HG03439 (cell line): ENCODE results near the gene BLCAP.

Experiments
- ATAC-seq: cut with Tn5 transposase; IDR thresholded peaks from one replicate; pipeline ENCODE4 v1.9.1; 2021; ENCODE audit warnings: mild to moderate bottlenecking, moderate library complexity; ENCODE audit not compliant: unreplicated experiment

BLCAP gene

DNA sequence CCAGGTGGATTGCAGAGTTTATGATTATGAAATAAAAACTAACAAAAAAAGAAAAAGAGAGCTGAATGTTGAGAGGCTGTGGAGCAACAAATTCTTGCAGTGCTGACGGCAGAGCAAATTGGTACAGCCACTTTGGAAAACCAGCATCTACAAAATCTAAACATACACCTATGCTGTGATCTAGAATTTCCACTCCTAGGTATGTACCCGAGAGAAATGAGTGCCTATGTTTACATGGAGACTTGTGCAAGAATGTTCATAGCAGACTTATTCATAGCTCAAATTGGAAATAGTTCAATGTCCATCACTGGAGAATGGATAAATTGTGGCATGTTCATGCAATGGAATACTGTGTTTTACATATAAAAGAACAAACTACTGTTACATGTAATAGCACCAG is 3.0 kb upstream of the BLCAP start:
- no peak for ATAC-seq

DNA sequence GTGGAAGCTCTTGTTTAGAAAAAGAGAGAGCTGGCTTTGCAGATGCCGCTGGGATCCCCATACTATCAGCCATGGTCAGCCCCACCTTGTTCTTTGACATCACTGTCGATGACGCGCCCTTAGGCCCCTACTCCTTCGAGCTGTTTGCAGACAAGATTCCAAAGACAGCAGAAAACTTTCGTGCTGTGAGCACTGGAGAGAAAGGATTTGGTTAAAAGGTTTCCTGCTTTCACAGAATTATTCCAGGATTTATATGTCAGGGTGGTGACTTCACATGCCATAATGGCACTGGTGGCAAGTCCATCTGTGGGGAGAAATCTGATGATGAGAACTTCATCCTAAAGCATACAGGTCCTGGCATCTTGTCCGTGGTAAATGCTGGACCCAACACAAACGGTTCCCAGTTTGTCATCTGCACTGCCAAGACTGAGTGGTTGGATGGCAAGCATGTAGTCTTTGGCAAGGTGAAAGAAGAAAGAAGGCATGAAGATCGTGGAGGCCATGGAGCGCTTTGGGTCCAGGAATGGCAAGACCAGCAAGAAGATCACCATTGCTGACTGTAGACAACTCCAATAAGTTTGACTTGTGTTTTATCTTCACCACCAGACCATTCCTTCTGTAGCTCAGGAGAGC is 2.4 kb upstream of the BLCAP start:
- ATAC-seq, result no peak

DNA sequence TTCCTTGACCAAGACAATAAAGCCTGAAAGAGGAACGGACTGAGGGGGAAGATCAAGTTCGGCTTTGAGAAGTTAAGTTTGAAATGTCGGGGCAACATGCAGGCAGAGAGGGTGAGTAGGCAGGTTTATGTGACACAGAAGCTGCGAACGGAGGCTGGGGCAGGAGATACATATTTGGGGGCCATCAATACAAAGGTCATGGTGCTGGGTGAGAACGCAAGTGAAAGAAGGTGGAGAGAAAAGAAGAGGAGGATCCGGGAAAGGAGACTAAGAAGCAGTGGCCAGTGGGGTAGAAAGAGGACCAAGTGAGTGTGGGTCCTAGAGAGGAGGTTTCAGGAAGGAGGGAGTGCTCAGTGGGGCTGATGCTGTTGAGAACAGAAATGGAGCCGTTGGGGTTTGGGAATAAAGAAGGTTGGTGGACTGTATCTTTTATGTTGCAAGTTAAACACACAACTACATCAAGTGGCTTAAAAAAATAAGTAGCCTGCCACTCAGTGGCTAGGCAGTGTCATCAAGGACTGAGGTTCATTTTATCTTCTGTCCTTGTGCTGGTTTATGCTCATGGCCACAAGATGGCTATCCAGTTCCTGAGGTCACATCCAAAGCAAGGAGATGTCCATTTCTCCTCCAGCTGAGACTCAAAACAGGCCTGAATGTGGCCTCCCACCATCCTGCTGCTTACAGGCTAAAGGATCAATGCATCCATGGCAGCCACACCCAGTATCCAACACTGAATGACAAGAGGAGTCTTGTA is 1.7 kb upstream of the BLCAP start:
- ATAC-seq, result no peak

DNA sequence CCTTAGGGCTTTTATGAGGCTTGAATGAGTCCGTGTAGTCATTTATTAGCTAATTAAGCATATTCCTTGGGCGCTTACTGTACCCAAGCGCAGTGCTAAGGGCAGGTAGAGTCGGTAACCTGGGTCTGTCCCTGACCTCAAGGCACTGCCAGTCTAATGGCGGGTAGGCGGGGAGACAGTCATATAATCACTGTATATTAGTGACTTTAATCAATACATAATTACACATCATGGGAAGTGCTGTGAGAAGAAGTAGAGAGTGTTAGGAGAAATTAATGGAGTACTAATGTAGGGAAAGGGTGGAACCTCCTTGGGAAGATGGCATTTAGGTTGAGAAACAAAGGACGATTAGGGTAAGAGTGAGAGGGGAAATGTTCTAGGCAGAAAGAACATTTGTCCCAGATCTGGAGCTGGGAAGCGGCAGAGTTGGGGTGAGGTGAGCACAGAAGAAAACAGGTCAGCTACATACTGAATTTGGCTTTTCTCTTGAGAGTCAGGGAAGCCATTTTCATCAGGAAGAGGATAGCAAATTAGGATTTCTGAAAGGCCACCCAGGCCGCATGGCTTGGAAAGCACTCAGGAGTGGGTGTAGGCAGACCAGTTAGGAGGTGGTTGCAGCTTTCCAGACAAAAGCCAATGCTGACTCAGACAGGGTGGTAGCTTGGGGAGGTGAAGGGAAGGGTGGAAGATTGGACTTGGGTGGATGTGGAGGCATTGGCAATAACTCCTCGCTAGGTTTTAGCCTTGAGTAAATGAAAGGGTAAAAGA is 954 bp upstream of the BLCAP start:
- no peak for ATAC-seq

DNA sequence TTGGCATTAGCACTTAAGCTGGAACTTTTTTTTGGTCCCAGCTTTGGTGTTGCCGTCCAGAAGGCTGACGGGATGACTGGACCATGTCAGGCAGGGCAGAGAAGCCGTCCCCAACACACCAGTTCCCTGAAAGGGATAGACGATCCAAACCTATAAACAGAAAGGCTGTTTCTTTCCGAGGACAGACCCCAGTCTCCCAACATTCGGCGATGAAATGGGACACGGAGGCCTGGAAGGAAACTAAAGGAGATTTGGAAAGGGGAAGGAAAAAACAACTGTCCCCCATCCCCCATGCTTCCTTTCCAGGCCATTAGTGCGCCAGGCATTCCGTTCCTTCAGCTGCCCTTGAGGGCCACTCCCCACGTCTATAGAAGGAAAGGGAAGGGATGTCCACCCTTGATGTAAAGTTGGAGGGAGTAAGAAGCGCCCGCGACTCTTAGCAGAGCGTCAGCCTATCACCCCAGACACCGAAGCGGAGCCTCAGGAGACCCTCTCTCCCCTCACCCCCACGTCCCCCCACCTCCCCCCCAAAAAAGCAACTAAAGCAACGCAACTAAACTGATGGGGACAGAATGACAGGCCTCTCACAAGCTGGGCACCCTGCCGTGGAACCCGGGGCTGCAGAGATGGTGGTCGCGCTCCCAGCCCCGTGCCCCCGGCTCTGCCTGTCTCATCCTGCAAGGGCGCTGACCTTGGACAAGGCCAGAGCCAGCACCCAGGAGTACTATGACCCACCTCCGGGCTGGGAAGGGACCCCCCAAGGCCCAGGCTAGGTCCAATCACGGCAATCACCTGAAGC is 638 bp downstream of the BLCAP start:
- no peak for ATAC-seq

DNA sequence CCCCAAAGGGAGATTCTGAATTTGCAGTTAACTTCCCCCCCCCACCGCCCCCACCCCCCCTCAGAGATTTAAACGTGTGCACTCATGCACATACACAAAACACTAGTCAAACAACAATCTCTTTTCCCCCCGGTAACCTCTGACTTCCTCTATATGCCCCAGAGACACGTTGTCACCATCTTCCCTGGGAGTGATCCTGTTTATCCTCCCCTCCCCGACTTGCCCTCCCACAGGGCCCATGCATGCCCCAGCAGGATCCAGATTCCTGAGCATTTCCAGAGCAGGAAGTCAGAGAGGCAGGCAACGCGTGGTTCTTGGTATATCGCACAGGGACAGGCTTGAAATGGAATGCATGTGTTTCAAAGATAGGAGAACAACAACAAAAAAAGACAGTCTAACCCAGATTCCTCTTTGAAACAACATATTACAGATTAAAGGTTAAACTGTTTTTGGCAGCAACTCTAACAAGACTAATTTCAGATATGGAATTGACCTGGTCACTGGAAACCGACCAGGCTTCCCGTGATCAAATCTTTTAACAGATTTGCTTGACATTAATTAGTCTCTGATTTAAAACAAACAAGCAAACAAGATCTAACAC is 1.3 kb downstream of the BLCAP start:
- no peak for ATAC-seq

DNA sequence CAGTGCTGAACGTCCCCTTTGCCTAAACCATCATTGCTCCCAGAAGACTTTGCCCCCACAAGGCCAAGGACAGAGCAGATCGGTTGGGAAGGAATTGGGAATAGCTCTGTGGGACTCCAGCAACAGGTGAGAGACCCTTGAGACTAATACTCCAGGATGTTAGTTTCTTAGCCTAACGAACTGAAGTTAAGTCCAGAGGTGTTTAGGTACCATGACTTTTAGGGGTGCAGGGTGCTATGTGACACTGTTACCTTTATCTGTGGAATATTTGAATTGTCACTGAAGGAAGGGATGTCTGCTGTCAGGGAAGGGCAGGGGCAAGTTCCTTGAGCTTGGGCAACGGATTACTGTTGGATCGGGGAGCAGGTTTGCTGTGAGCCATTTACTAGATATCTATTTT is 1.9 kb downstream of the BLCAP start:
- ATAC-seq, result no peak

DNA sequence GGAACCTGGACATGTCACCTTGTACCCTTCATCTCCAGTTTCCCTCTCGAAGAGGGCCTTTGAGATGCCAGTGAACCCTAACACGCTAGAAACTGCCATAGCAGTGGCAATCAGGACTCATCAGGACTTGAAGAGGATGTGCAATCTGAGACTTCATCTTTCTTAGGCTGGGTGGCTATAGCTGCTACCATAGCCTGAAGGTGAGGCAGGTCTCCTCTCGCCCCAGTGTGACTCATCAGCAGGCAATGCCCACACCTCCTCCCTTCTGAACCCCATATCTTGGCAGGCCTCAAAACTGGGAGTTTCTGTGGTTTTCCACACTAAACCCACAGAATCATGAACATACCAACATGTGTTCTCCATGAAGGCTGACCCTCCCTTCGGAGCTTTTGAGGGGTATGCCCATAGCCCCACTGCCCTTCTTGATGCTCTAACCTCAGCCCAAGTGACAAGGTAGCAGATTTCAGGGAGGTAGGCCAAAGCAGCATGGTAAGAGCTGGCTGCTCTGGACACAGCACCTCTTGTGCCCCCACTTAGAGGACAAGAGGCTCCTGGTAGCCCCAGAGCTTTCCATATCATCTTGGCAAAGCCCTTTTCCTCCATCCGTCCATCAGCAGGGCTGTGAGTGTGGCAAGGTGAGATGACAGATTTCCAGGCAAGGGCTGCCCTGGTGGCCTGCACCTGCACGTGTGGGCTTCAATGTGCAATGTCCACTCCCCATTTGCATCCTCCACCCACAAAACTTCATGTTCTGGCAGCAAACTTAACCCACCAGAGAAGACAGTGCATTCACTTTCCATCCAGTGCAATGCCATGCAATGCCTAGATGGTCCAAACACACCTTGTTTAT is 2.6 kb downstream of the BLCAP start:
- ATAC-seq, result no peak

DNA sequence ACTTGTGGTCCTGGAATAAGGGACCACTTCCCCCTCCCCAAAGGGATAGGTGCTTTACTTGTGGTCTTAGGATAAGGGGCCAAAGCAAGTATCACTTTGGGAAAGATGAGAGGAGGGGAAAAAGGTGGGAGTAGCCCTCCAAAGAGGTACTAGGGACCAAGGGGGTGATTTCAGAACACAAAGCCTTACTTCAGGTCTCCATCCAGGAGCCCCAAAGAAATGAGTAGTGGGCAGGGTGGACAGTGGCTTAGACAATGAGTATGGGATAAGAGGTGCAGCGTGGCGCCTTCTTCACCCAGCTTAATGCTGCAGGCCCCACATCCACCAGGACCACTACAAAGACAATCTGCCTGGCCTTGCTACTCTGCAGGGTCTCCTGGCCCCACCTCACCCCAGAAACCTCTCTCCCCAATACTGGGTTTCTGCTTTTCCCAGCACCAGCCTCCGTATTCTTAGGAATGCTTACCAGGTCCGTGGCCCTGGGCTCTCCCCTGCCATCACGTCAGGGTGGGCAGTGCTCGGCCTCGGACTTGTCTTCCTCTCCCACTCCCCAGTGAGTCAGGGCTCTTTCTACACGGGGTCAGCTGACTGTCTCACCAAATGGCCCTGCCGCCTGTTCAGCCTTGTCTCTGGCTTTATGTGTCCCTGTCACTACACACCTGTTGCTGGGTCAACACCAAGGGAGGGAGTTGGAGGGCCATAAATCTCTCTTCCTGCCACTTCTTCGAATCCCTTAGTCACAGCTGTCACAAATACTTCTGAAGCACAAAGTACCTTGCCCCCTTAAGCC is 3.6 kb downstream of the BLCAP start:
- ATAC-seq, result no peak

DNA sequence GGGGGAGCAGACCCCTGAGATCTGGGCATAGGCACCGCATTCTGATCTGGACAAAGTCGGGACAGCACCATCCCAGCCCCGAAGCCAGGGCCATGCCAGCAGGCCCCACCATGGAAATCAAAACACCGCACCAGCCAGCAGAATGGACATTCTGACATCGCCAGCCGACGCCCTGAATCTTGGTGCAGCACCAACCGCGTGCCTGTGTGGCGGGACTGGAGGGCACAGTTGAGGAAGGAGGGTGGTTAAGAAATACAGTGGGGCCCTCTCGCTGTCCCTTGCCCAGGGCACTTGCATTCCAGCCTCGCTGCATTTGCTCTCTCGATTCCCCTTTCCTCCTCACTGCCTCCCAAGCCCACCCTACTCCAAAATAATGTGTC is 4.7 kb downstream of the BLCAP start:
- ATAC-seq, result no peak

DNA sequence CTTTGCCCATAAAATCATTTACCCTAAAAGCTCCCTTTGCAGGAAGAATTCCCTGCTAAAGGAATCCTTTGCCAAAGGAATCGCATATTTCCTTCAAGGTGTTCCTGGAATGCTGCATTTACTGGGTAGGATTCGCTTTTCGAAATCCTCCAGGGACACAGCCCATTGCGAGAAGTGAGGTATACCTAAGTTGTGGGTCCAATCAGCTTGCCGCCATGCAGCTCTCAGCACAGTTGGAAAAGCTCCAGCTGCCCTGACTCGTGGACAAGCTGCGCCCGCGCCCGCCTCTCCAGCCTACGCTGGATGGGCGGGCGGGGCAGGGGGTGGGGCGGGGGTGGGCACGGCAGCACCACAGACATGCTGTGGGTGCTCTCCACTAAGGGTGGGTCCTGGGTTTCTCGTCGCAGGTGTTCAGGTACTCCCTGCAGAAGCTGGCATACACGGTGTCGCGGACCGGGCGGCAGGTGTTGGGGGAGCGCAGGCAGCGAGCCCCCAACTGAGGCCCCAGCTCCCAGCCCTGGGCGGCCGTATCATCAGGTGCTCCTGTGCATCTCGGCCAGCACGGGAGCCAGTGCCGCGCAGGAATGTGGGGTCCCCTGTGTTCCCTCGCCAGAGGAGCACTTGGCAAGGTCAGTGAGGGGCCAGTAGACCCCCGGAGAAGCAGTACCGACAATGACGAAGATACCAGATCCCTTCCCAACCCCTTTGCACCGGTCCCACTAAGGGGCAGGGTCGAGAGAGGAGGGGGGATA is 5.2 kb downstream of the BLCAP start:
- no peak for ATAC-seq

DNA sequence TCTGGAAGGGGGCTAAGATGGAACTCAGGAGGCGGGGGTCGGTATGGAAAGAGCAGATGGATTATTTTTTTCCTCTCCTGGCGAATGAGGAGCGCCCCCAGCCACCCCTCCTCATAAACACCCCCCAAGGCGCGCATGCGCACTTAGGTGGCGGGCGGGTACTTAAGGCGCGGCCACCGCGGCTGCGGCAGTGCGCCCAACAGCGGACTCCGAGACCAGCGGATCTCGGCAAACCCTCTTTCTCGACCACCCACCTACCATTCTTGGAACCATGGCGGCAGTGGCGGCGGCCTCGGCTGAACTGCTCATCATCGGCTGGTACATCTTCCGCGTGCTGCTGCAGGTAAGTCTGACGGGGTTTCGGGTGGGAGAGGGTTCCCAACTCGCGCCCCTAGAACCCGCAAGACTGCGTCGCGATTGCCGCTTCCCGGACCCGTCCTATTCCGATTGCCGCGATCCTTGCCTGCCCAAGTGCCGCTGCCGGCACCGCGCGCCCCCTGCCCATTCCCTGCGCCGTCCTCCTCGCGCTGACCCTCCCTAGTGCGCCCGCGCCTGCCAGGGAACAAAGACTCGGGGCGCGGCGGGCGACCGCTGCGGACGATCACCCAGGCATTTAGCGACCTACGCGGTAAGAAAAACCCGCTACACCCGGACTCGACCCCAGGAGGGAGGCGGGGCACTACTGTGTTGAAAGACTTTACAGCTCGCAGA is 6.5 kb downstream of the BLCAP start, which contains the start of gene NNAT:
Gene NNAT (plus strand): TSS at position 190 of the 711 bp plus-strand sequence. CDS start 82 bp downstream, at position 272.
- no peak for ATAC-seq

DNA sequence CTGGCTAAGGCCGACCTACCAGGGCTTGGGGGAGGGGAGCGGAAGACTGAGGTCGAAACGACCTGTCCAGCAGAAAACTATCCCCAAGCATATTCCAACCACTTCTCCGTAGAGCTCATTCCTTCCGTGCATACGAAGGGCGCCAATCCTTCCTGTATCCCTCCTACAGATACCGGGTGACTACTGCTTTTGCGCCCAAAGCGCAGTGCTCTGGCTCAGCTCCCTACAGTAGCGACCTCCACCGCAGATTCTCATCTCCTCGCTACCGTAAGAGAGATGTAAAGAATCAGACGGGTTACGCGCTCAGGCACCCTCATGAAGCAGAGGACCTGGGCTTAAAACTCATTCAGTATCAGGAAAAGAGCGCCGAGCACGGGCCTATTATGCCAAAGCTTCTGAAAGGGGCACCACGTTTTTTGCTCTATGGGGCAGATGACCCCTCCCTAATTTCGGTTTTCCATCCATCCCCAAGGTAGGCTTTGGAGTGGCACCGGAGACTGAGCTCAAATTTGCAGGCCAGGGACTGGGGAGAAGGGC is 7.2 kb downstream of the BLCAP start:
- ATAC-seq, result no peak

DNA sequence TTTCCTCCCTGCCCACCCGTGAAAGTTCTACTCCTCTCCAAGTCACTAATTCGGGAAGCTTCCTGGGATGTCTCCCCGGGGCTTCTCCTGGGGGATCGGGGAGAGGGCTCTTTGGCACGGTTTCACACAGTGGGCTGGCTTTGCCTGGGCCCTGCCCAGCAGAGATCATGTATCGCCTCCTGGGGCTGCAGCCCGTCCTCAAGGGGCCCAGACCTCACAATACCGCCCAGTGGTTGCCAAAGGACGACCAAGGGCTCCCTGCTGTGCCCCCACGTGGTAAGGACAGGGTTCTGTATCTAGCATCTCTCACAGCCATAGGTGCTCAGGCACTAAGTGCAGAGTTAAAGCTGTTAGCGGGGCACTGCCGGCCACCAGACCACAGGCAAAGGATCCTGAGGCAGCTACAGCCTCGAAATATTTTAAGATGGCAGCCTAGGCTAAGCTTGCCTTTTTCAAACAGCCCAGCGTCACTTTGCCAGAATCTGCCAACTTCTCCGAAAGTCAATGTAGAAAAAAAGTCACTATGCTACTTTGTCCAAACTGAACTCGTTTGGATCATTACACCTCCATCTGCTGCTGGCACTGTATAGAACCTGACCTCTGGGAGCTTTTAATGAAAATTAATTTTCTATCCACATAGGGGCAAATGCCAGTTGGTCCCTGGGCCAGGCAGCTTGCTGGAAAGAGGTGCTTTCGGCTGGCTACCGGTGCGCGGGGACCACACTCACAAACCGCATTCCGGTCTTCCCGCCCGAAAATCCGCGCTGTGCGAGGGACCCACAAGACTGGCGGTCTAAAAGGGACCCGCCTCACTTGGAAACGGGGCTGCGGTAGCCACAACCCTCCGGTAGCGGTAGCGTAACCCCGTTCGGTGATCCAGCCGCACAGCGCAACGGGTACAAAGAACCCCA is 7.9 kb downstream of the BLCAP start:
- no peak for ATAC-seq

DNA sequence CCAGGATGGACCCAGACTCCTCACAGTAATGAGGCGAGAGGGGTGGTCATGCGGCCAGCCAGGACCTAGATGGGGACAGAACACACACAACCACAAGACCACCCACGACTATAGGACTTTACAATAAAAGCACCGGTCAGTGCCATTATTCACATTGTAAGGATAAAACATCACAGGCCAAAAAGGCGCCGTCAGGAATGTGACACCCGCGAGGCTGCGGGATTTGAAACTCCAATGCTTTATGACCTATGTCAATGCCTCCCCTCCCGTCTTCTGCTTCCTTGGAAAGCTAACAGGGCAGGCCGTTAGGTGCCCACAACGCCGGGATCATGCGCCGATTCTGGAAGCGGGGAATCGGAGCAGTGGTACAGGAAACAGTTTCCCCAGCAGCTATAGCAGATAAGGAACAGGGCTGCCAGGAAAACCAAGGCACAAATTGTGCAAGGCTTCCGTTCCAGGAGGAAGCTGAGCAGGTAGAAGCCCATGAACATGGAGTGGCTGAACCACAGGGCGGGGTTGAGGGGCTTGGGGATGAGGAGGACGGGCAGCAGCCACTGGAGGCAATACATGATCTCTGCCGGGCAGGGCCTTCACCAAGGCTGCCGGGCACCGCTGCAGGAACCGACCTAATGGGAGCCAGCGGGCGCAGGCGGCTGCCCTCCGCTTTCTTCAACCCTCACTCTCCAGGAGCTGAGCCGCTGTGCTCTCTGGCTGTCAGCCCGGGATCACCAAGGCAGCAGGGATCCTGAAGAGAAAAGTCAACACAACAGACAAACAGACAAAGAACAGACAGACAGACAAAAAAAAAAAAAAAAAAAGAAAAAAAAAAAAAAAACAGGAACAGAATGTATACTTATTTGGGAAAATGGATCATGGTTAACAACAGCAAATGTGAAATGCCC is 8.8 kb downstream of the BLCAP start:
- no peak for ATAC-seq
